IPS-15b (cell line): Measurements from ENCODE around the gene FBXO17.
A peak's percentile ranks its signal among the peaks of the same experiment; 100 is the strongest.

Experiments
- H3K27me3 ChIP-seq: one replicate; pipeline ENCODE4 v1.6.1; 2013; ENCODE audit warnings: low read length; ENCODE audit not compliant: control insufficient read depth, insufficient read depth
- H3K36me3 ChIP-seq: one replicate; pipeline ENCODE4 v1.6.1; 2013; ENCODE audit warnings: low read length; ENCODE audit not compliant: control insufficient read depth, insufficient read depth
- H3K4me1 ChIP-seq: one replicate; pipeline ENCODE4 v1.6.1; 2013; ENCODE audit warnings: mild to moderate bottlenecking, low read length; ENCODE audit not compliant: control insufficient read depth, insufficient read depth
- H3K4me3 ChIP-seq: one replicate; pipeline ENCODE4 v1.5.1; 2013; ENCODE audit warnings: low read depth, low read length
- H3K9ac ChIP-seq: one replicate; pipeline ENCODE4 v1.6.1; 2013; ENCODE audit warnings: low read depth, mild to moderate bottlenecking, low read length
- H3K9me3 ChIP-seq: one replicate; pipeline ENCODE4 v1.6.1; 2013; ENCODE audit warnings: mild to moderate bottlenecking, low read length; ENCODE audit not compliant: control insufficient read depth, insufficient read depth

FBXO17 gene

GRCh38 chr19:38975214-38975860 lies at the start of gene FBXO17:
FBXO17 (minus strand) TSS chr19:38975742; CDS start chr19:38950319, 25,423 bp downstream.
- Histone ChIP-seq H3K9ac (peak within 1 kb of the TSS; percentile 80), H3K27me3 (no peaks in the 10 kb centered on the region), H3K4me3 (peak within 1 kb of the TSS; percentile 74), H3K4me1 (no peaks in the 10 kb centered on the region), H3K9me3 (no peaks in the 10 kb centered on the region), H3K36me3 (no peaks in the 10 kb centered on the region)

- Histone ChIP-seq H3K4me1 (no peaks in the 10 kb centered on the region), H3K36me3 (peaks cover 13% of the 10 kb centered on the region), H3K9me3 (no peaks in the 10 kb centered on the region), H3K4me3 (no peak overlapping the region), H3K9ac (no peak overlapping the region), H3K27me3 (no peaks in the 10 kb centered on the region)
Measured at GRCh38 chr19:39024875-39025641, 49.5 kb upstream of the FBXO17 start.

- Histone ChIP-seq H3K9me3 (no peaks in the 10 kb centered on the region), H3K27me3 (no peaks in the 10 kb centered on the region), H3K4me3 (no peak overlapping the region), H3K4me1 (no peaks in the 10 kb centered on the region), H3K9ac (no peak overlapping the region), H3K36me3 (peaks cover 4% of the 10 kb centered on the region)
Measured at GRCh38 chr19:39021063-39021462, 45.5 kb upstream of the FBXO17 start.

GRCh38 chr19:39017646-39018045 lies 42.1 kb upstream of the FBXO17 start:
- no peak overlapping the region for H3K9ac ChIP-seq
- H3K36me3 ChIP-seq, result no peaks in the 10 kb centered on the region
- no peaks in the 10 kb centered on the region for H3K4me1 ChIP-seq
- H3K9me3 ChIP-seq, result no peaks in the 10 kb centered on the region
- no peaks in the 10 kb centered on the region for H3K27me3 ChIP-seq
- no peak overlapping the region for H3K4me3 ChIP-seq

GRCh38 chr19:39017026-39017425 lies 41.5 kb upstream of the FBXO17 start:
- H3K27me3 ChIP-seq, result no peaks in the 10 kb centered on the region
- no peaks in the 10 kb centered on the region for H3K9me3 ChIP-seq
- no peaks in the 10 kb centered on the region for H3K36me3 ChIP-seq
- no peak overlapping the region for H3K4me3 ChIP-seq
- no peaks in the 10 kb centered on the region for H3K4me1 ChIP-seq
- no peak overlapping the region for H3K9ac ChIP-seq

- Histone ChIP-seq H3K9ac (no peak overlapping the region), H3K27me3 (no peaks in the 10 kb centered on the region), H3K4me3 (no peak overlapping the region), H3K4me1 (no peaks in the 10 kb centered on the region), H3K36me3 (no peaks in the 10 kb centered on the region), H3K9me3 (no peaks in the 10 kb centered on the region)
Measured at GRCh38 chr19:39014037-39014436, 38.5 kb upstream of the FBXO17 start.

GRCh38 chr19:39009001-39009400 lies 33.5 kb upstream of the FBXO17 start:
- no peaks in the 10 kb centered on the region for H3K4me1 ChIP-seq
- no peak overlapping the region for H3K4me3 ChIP-seq
- no peaks in the 10 kb centered on the region for H3K27me3 ChIP-seq
- H3K9ac ChIP-seq, result no peak overlapping the region
- no peaks in the 10 kb centered on the region for H3K9me3 ChIP-seq
- H3K36me3 ChIP-seq, result no peaks in the 10 kb centered on the region

- H3K4me3 ChIP-seq, result no peak overlapping the region
- no peak overlapping the region for H3K9ac ChIP-seq
- no peaks in the 10 kb centered on the region for H3K9me3 ChIP-seq
- no peaks in the 10 kb centered on the region for H3K36me3 ChIP-seq
- H3K4me1 ChIP-seq, result no peaks in the 10 kb centered on the region
- H3K27me3 ChIP-seq, result no peaks in the 10 kb centered on the region
Measured at GRCh38 chr19:39008137-39008536, 32.6 kb upstream of the FBXO17 start.

GRCh38 chr19:39007096-39007495 lies 31.6 kb upstream of the FBXO17 start:
- Histone ChIP-seq H3K36me3 (no peaks in the 10 kb centered on the region), H3K4me3 (no peak overlapping the region), H3K27me3 (no peaks in the 10 kb centered on the region)

GRCh38 chr19:39004403-39004802 lies 28.9 kb upstream of the FBXO17 start:
- no peaks in the 10 kb centered on the region for H3K27me3 ChIP-seq
- H3K4me1 ChIP-seq, result no peaks in the 10 kb centered on the region
- no peak overlapping the region for H3K9ac ChIP-seq
- H3K9me3 ChIP-seq, result no peaks in the 10 kb centered on the region
- H3K36me3 ChIP-seq, result no peaks in the 10 kb centered on the region
- no peak overlapping the region for H3K4me3 ChIP-seq

More at GRCh38 chr19:39007096-39007495, 31.6 kb upstream of the FBXO17 start:
- Histone ChIP-seq H3K9ac (no peak overlapping the region), H3K9me3 (no peaks in the 10 kb centered on the region), H3K4me1 (no peaks in the 10 kb centered on the region)

- no peaks in the 10 kb centered on the region for H3K36me3 ChIP-seq
- no peaks in the 10 kb centered on the region for H3K27me3 ChIP-seq
- no peaks in the 10 kb centered on the region for H3K9me3 ChIP-seq
- no peak overlapping the region for H3K4me3 ChIP-seq
- H3K4me1 ChIP-seq, result no peaks in the 10 kb centered on the region
- H3K9ac ChIP-seq, result no peak overlapping the region
Measured at GRCh38 chr19:39003796-39004195, 28.3 kb upstream of the FBXO17 start.

GRCh38 chr19:39003188-39003587 lies 27.6 kb upstream of the FBXO17 start:
- Histone ChIP-seq H3K4me3 (no peak overlapping the region), H3K36me3 (no peaks in the 10 kb centered on the region), H3K9ac (no peak overlapping the region), H3K9me3 (no peaks in the 10 kb centered on the region), H3K27me3 (no peaks in the 10 kb centered on the region), H3K4me1 (no peaks in the 10 kb centered on the region)
